NK-92 treated with Interleukin-12 subunit alpha and Interleukin-12 subunit beta, amount 100 ng/mL, for 24 hours (cell line): ENCODE measurements around the gene MBP.

Experiments used
- DNase-seq: peaks from one replicate; lab custom pipeline; 2025; lab: John Stamatoyannopoulos, UW

The MBP gene

DNA sequence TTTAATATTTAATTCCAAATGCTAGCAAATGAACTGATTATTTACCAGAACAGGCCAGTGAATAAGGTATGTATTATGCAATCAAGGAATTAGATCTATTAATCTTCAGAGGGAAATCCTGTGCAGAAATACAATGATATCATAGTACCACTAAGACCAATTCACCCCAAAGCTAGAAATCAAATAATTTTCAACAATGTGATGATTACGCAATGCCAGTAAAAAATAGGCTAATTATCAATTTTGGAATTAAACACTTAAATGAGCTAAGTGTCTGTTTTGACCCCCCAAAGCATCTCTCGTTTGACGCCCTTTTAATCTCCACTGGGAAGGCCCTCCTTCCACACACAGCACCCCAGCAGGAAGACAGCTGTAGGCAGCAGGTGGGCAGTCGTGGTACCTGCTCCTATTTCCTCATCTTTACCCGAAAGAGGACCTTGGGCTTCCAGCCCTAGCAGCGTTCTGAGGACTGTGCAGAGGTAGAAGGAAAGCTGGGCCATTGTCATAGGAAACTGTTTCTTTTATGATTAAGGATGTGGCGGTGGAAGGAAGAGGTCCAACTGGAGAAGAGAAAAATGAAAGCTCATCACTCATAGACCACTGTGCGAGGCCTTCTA is 84.7 kb downstream of the MBP start:
- no peak for DNase-seq

DNA sequence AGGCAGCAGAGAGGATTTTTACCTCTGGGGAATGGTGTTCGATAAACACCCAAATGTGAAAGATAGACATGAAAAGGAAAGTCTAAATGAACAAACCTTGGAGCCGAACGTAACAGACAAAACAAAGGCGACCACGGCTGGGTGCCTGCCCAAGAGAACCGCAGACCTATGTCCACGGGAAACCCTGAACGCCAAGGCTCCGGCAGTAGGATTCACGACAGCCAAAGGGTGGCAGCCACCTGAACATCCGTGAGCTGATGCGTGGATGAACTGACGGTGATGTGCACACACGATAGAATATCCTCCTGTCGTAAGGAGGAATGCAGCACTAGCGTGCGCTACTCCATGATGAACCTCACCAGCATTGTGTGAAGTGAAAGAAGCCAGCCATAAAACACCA is 85.6 kb downstream of the MBP start:
- DNase-seq = no peak

GRCh38 chr18:77046409-77046808 is 86.2 kb downstream of the MBP start:
- no peak for DNase-seq

DNA sequence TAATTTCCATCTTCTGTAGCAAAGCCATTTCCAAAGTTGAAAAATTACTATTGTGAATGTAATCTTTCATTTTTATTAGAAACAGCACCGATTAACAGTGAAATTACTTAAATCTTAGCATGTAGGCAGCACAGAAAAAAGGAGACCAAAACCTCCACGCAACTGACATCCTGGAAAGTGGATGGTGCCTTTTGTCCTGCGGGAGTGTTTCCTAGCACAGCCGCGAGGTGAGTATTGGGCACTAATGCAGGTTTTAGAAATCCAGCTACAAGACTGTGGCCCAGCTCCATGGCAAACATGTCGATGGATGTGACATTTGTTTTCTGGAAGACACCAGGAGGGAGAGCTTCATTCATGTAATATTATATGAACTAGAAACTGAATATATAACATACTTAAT is 86.9 kb downstream of the MBP start:
- no peak for DNase-seq

- no peak for DNase-seq
Observed at GRCh38 chr18:77044866-77045664, 87.5 kb downstream of the MBP start.

GRCh38 chr18:77043541-77044280 is 88.9 kb downstream of the MBP start:
- no peak for DNase-seq

DNA sequence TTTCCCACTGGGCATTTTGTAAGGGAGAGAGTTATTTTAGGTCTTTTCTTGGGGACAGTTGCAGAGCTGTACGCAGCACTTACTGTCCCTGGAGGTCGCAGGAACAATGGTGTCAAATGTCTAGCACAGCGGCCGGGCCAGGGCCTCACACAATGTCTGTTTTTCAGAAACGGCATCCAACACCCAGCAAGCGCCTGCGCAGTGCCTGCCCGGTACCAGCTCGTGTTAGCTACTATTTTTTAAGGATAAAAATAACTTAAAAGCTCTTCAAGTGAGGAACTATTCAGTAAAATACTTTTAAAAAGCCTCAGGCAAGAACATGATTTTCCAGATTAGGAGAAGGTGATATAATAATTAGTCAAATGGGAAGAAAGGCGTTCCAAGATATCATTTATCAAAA is 90.0 kb downstream of the MBP start:
- no peak for DNase-seq

GRCh38 chr18:77039196-77040130 is 93.1 kb downstream of the MBP start:
- DNase-seq = no peak

GRCh38 chr18:77038182-77038858 is 94.3 kb downstream of the MBP start:
- DNase-seq = no peak

- no peak for DNase-seq
Observed at GRCh38 chr18:77037567-77037966, 95.0 kb downstream of the MBP start.

DNA sequence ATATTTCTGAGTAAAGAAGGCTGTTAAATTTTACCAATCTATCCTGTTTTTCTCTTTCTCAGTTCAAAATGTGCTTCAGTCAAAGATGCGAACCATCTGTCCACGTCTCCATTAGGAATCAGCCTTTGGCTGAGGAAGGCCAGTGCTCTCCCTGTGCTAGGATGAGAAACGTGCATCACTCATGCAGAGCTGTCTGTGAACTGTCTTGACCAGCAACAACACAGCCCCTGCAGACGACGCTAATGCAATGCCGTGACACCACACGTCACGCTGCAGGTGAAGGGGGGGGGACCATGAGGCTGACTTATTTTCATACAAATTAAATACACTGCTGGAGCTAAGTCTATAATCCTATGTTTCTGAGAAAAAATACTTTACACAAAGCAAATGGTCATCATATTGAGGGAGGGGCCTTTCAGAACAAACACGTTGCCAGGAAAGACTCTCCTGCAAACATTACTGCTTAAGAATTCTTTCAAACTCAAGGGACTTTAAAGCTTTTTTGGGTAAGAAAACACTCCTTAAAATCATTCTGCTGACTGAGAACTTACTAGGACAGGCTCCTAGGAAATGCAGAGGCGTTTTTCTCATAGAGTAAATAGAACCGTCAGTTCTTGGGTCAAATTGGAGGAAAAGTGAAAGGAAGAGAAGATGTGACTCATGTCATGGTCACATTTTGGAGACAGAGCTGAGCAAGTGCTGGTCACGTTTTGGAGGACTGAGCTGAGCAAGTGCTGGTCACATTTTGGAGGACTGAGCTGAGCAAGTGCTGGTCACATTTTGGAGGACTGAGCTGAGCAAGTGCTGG is 97.0 kb downstream of the MBP start:
- no peak for DNase-seq

DNA sequence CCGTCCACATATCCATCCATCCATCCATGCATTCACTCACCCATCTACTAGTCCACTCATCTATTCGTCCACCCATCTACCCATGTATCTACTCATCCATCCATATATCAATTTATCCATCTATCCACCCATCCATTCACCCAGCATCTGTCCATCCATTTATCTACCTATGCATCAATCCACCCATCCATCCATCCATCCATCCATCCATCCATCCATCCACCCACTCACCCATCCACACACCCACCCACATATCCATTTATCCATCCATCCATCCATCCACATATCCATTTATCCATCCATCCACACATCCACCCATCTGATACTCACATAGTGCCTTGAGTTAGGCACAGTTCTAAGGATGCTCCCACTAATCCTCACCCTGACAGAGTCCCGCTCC is 99.0 kb downstream of the MBP start:
- no peak for DNase-seq

GRCh38 chr18:77032181-77032701 is 100.3 kb downstream of the MBP start:
- no peak for DNase-seq

DNA sequence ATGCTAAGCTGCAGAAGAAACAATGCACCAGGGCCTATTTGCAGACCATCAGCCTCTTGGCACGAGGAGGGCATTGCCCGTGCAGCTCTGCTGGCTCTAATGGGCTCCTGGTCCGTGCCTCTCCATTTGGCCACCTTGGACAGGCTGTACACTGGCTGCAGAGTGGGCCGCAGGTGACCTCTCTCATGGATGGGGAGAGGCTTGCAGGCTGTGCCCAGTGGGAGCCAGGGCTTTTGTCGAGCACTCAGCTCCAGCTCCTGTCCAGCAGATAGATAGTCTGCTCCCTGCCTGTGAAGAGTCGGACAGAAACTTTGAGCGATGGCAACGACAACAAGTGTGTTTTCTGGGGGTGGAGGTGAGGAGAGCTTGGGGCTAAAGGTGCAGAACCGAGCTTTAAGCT is 100.9 kb downstream of the MBP start:
- no peak for DNase-seq

DNA sequence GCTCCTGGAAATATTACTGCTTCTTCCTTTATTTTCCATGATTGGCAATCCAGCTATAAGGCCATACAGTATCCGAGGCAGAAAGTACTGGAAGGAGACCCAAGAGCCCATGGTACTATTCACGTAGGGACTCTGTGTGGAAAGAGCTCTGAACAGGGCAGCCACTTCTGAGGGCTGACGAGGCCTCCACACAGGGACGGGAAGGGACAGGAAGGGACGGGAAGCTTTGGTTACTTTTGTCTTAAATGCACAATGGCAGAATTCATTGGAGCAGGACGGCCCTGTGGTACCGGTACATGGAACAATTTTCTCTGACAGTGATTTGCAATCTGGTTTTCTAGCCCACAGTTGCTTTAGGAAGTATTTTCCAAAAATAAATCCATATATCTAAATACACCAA is 102.4 kb downstream of the MBP start:
- no peak for DNase-seq

DNA sequence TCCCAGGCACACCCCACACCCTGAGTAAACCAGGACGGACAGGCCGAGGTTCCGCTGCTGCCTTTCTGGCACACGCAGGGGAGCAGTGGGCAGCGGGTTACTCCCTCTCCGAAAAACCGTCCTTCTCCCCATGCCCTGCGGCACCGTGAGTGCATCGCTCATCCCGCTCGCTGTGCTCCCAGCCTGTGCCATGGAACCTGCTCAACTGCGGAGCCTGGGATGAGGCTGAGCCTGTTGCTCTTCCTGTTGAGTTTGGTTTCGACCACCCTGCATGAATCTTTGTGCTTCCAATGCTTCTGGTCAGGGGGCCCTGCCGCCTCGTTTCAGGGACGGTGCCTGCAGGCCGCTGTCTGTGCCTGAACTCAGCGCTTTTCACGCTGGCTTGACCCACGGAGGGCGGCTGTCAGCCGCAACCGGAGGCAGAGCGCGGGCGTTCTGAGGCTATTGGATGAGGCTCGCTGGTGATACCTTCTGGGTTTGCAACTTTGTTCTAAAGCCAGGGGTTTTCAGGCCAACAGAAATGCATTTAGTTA is 106.7 kb downstream of the MBP start:
- DNase-seq = no peak

DNA sequence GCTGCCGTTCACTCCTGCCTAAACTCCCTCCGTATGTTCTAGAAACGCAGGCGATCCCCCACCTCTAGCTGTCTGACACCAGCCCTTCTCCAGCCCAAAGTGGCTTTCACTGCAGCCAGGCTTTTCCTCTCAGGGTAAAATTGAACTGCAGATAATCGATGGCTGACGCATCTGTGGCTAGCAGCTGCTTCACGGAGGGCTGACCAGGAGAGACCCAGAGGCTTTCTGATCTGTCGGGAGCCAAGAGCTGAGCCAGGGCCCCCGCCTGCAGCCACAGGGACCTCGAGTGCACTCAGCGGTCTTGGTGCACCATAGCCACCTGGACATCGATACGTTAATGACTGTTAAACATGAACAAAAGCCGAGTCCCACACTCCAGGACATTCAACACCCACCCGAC is 107.5 kb downstream of the MBP start:
- DNase-seq = no peak

DNA sequence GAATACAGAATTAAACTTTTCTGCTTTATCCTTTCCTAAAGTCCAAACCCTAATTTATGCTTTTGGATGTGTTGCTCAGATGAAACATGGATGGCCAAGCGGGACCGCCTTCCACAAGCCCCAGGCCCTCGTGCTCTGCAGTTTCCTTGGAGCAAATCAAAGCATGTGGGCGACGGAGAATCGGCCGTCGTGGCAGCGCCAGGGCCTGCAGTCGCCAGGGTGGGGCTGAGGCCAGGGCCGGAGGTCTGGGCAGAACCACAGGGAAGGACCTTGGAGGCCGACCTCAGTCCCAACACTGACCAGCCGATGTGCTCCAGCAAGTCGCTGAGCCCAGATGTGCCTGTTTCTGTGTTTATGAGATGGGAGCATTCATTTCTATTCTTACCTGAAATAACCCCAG is 108.1 kb downstream of the MBP start:
- DNase-seq = no peak

- DNase-seq = no peak
Observed at GRCh38 chr18:77023102-77023782, 109.3 kb downstream of the MBP start.

- DNase-seq = no peak
Observed at GRCh38 chr18:77022556-77022955, 110.0 kb downstream of the MBP start.
